HepG2 (cell line): ENCODE data around the gene MED12L. TPM values are rescaled to one million over a fixed set of nuclear protein-coding genes. Genes with fewer than 3 reads are reported as not detected.

ENCODE experiments used
- ATAC-seq: fragments of 200-7000 bp; cut with Tn5 transposase; 3 replicates; pipeline ENCODE4 v1.9.1; 2020; ENCODE audit warnings: mild to moderate bottlenecking, moderate library complexity
- BruUV-seq: library from RNA; stranded (reverse); fragments of 400-500 nt; replicated peaks from 2 replicates; lab custom pipeline; 2021; lab: Mats Ljungman, UMichigan
- CTCF ChIA-PET: fragments of 300-600 bp; formaldehyde crosslinking; extraction: SDS; loops from one replicate; lab custom pipeline; 2021; ENCODE audit warnings: low total read pairs, inconsistent platforms, low intra/inter-chr PET ratio; lab: Yijun Ruan, JAX
- POLR2A ChIA-PET: fragments of 350-600 bp; sonication (Branson Sonifier 250); formaldehyde crosslinking; loops from one replicate; lab custom pipeline; 2020; ENCODE audit warnings: antibody characterized with exemption, inconsistent platforms; lab: Yijun Ruan, JAX
- DNase-seq: peaks from one replicate; pipeline ENCODE4 v3.0.0-alpha.2; 2015; ENCODE audit warnings: low spot score
- FAIRE-seq: peaks from 3 replicates; lab custom pipeline; 2011; peaks lifted over from hg19 to GRCh38; lab: Jason Lieb, UNC
- H2AFZ ChIP-seq: one replicate; pipeline ENCODE4 v1.6.1; 2011; ENCODE audit warnings: low read length, inconsistent platforms
- H3K27ac ChIP-seq: fragments of 300-600 bp; 3 replicates; pipeline ENCODE4 v1.8.0; 2011; ENCODE audit warnings: mixed run types, mild to moderate bottlenecking, mixed read lengths, low read length, inconsistent platforms; ENCODE audit not compliant: insufficient read depth; ENCODE audit errors: extremely low read length
- H3K27me3 ChIP-seq, 2 experiments: fragments of 200-600 bp in 1 of 2; 2 replicates in 1 of 2; 3 replicates in 1 of 2; pipeline versions ENCODE4 v1.6.0 to v1.8.0; 2011; ENCODE audit warnings: low read length in 2 of 2, mild to moderate bottlenecking in 2 of 2, moderate library complexity in 2 of 2, inconsistent platforms in 1 of 2; ENCODE audit not compliant: insufficient read depth in 2 of 2, control insufficient read depth in 1 of 2
- H3K36me3 ChIP-seq, 2 experiments: fragments of 200-600 bp in 1 of 2; replicated peaks in 1 of 2; 2 replicates in 1 of 2; 3 replicates in 1 of 2; pipeline versions ENCODE4 v1.5.1 to v1.8.0; 2011; ENCODE audit warnings: low read length in 2 of 2, inconsistent platforms in 1 of 2; ENCODE audit not compliant: insufficient read depth in 2 of 2, control insufficient read depth in 1 of 2
- H3K4me1 ChIP-seq: 2 replicates; pipeline ENCODE4 v1.5.1; 2012; ENCODE audit warnings: low read length, inconsistent platforms; ENCODE audit not compliant: insufficient read depth
- H3K4me2 ChIP-seq: 2 replicates; pipeline ENCODE4 v1.6.0; 2011; ENCODE audit warnings: low read depth, low read length, inconsistent platforms
- H3K4me3 ChIP-seq, 3 experiments: fragments of 200-600 bp in 1 of 3; sonication (generic), shearing (Covaris generic) in 1 of 3; replicated peaks in 1 of 3; 2 replicates each; pipeline ENCODE4 v1.5.1; 2011 to 2016; ENCODE audit warnings: low read length in 3 of 3, inconsistent platforms in 2 of 3, low read depth in 2 of 3, mild to moderate bottlenecking in 2 of 3, control low read depth in 1 of 3, mixed read lengths in 1 of 3; ENCODE audit not compliant: insufficient read depth in 1 of 3
- H3K79me2 ChIP-seq: one replicate; pipeline ENCODE4 v1.6.1; 2011; ENCODE audit warnings: low read length, inconsistent platforms; ENCODE audit not compliant: insufficient read depth
- H3K9ac ChIP-seq: 2 replicates; pipeline ENCODE4 v1.6.0; 2011; ENCODE audit warnings: mild to moderate bottlenecking, low read depth, low read length, inconsistent platforms; ENCODE audit not compliant: insufficient read depth
- H3K9me3 ChIP-seq: 2 replicates; pipeline ENCODE4 v1.5.1; 2012; ENCODE audit warnings: mild to moderate bottlenecking, low read length
- H4K20me1 ChIP-seq: 2 replicates; pipeline ENCODE4 v1.6.0; 2011; ENCODE audit warnings: inconsistent platforms, mild to moderate bottlenecking, low read length, moderate library complexity; ENCODE audit not compliant: insufficient read depth
- NONO ChIP-seq, 2 experiments: fragments of 450-650 bp in 1 of 2; sonication (generic) in 1 of 2; formaldehyde crosslinking in 1 of 2; IDR thresholded peaks in 1 of 2; conservative IDR thresholded peaks in 1 of 2; 2 replicates each; pipeline versions ENCODE4 v1.6.1 to v1.8.0; 2017 to 2022; ENCODE audit warnings: mild to moderate bottlenecking in 1 of 2, missing genetic modification reagents in 1 of 2, moderate library complexity in 1 of 2
- PCBP2 ChIP-seq: fragments of 200-400 bp; formaldehyde crosslinking; optimal IDR thresholded peaks from 2 replicates; pipeline ENCODE3; 2018; ENCODE audit warnings: low read length, low read depth; ENCODE audit not compliant: poor library complexity, severe bottlenecking
- REPIN1 ChIP-seq: sonication (generic); formaldehyde crosslinking; IDR thresholded peaks from 2 replicates; pipeline ENCODE4 v1.8.0; 2022; ENCODE audit warnings: missing genetic modification reagents, low read depth, mild to moderate bottlenecking, borderline replicate concordance
- SNAI1 ChIP-seq: sonication (generic); formaldehyde crosslinking; IDR thresholded peaks from 2 replicates; pipeline ENCODE4 v1.5.0; 2020; ENCODE audit warnings: mild to moderate bottlenecking, missing genetic modification reagents, borderline replicate concordance
- TGIF2 ChIP-seq: IDR thresholded peaks from 2 replicates; pipeline ENCODE4 v1.6.1; 2016; ENCODE audit warnings: control low read depth, missing compliant biosample characterization
- ZBTB7A ChIP-seq: sonication (generic); formaldehyde crosslinking; IDR thresholded peaks from 2 replicates; pipeline ENCODE4 v1.8.0; 2022; ENCODE audit warnings: mild to moderate bottlenecking, missing genetic modification reagents
- ZFY ChIP-seq: sonication (generic); formaldehyde crosslinking; IDR thresholded peaks from 2 replicates; pipeline ENCODE4 v1.4.0; 2020; ENCODE audit warnings: missing genetic modification reagents
- ZNF10 ChIP-seq: sonication (generic); formaldehyde crosslinking; IDR thresholded peaks from 2 replicates; pipeline ENCODE4 v1.4.0; 2020; ENCODE audit warnings: mild to moderate bottlenecking, low read depth, missing genetic modification reagents, borderline replicate concordance
- ZNF205 ChIP-seq: IDR thresholded peaks from 2 replicates; pipeline ENCODE4 v1.6.1; 2018; ENCODE audit warnings: missing biosample characterization, missing genetic modification reagents
- ZNF224 ChIP-seq: sonication (generic); formaldehyde crosslinking; IDR thresholded peaks from 2 replicates; pipeline ENCODE4 v1.5.0; 2020; ENCODE audit warnings: mild to moderate bottlenecking, missing genetic modification reagents
- ZNF350 ChIP-seq: sonication (generic); formaldehyde crosslinking; IDR thresholded peaks from 2 replicates; pipeline ENCODE4 v1.4.0; 2020; ENCODE audit warnings: mild to moderate bottlenecking, low read depth, missing genetic modification reagents, borderline replicate concordance
- ZNF564 ChIP-seq: sonication (generic); formaldehyde crosslinking; IDR thresholded peaks from 2 replicates; pipeline ENCODE4 v1.8.1; 2023; ENCODE audit warnings: mild to moderate bottlenecking, missing genetic modification reagents
- WGBS: methylation state at CpG from one replicate; pipeline ENCODE4 v1.1.6; 2017; ENCODE audit warnings: low lambda C conversion rate; 5-methylcytosine and 5-hydroxymethylcytosine counted together
- in situ Hi-C: cut with HindIII; loops from 2 replicates; pipeline ENCODE4 v1.10.0; 2017; ENCODE audit warnings: low pct_unique_long_range_greater_than_20kb; ENCODE audit not compliant: extremely low pct_ligation_motif_present
- intact Hi-C: fragments of 100-400 bp; cut with micrococcal nuclease; formaldehyde crosslinking; loops from one replicate; pipeline ENCODE4 v1.10.0; 2022; ENCODE audit not compliant: unreplicated experiment
- polyA plus RNA-seq, 8 experiments: library from polyadenylated mRNA; depleted of rRNA in 3 of 8; stranded (reverse) in 7 of 8; unstranded in 1 of 8; fragments of >200 nt; fragmentation: Illumina TruSeq in 4 of 8; extraction: Trizol in 4 of 8; gene quantifications; 2 replicates each; pipeline versions ENCODE4 v1.2.1 to v1.2.3, GENCODE V29; 2011 to 2016; ENCODE audit warnings: low read depth in 4 of 8, missing spikeins in 1 of 8, mixed read lengths in 1 of 8; ENCODE audit not compliant: insufficient read depth in 1 of 8
- total RNA-seq, 5 experiments: library from RNA; depleted of rRNA; stranded (reverse); fragments of >200 nt; fragmentation: Illumina TruSeq; extraction: Trizol; gene quantifications; 2 replicates each; pipeline ENCODE4 v1.2.3, GENCODE V29; 2016; ENCODE audit warnings: low read depth in 1 of 5
- TF ChIP-seq, protein P1 (sequence below): sonication (generic); formaldehyde crosslinking; IDR thresholded peaks from 2 replicates; pipeline ENCODE4 v1.5.0; 2020; ENCODE audit warnings: missing genetic modification reagents

MED12L gene
- total and polyA plus RNA-seq, 2 of the 13 experiments (the other 11 are each of a cell fraction or from before 2014, with no cell fraction given), result 0.07 to 0.64 TPM

DNA sequence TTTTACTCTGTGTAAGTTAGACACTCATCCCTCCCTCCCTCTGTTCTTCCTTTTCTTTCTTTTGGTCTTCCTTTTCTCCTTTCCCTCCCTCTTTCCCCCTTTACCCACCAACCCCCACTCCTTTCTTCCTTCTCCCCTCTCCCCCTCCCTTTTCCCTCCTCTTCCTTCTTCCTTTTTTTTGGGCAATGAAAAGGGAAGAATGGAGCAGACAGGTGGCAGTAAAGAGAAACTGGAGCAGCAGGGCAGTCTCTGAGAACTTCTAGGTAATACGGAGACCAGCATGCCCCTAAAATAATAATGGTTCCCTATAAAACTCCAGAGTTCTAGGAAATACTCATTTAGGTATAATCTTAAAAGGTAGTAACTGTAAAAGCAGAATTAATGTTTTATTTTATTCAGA is 129.0 kb downstream of the MED12L start:
- intact Hi-C loops, result loop anchor here (5.0 kb wide), 1 partner anchor 47 kb away; no protein-coding TSS in a partner anchor

DNA sequence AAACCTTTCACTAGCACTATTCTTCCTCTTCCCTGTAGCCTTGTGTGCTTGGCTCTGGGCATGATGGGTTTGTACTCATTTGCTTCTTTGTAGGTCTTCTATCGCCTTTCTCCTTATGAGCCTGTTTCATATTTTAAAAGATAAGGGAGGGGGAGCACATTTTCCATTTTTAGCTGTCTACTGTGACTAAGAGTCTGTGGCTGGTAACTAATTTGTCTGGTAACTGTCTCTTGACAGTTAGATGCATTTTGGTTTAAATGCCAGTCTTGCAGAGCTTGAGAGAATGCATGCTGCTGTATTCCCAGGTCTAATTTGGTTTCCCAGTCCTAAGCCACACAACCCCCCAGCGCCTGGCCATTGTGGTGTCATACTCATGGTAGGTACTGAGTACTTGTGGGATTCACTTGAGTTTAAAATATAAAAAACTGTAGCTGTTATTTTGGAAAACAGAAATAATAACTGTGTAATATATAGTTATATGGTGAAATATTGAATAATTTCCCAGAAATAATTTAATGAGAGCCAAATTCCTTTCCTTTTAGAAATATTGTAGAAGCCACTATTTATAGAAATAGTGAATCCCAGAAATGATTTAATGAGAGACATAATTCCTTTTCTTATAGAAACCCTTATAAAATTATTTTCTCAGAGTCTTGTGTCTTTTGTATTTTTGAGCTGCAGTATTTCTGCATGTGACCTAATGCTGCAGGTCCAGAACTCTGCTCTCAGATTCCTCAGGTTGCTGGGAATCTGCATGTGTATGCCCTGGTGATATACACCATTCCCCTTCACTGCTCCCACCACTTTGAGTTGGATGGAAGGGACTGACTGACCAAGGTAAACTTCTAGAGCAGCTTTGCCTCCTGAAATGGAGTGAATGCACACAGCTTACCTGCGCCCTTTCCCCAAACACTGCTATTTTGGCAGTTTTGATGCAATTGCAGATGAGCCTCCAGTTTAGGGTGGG is 131.5 kb downstream of the MED12L start:
- H3K36me3 ChIP-seq, result no peaks in the 10 kb centered on the region
- no peaks in the 10 kb centered on the region for H4K20me1 ChIP-seq
- H3K9ac ChIP-seq, result no peak overlapping the region
- intact Hi-C loops, result no loop called here
- no peak overlapping the region for H3K27ac ChIP-seq
- H2AFZ ChIP-seq, result no peak overlapping the region
- in situ Hi-C loops, result loop anchor here (25.0 kb wide), 1 partner anchor 570 kb away; no protein-coding TSS in a partner anchor
- 96% methylated on average over 3 of the region's 3 CpGs for whole genome bisulfite sequencing
- POLR2A ChIA-PET, result no interaction called here
- ATAC-seq (no peak), FAIRE-seq (no peak), DNase-seq (no peak)
- no peak overlapping the region for H3K4me2 ChIP-seq
- H3K9me3 ChIP-seq, result peaks cover 6% of the 10 kb centered on the region; the same call in 1 of the 2 replicates
- peaks cover 7% of the 10 kb centered on the region; the same call in 1 of the 2 replicates for H3K4me1 ChIP-seq
- H3K27me3 ChIP-seq, result no peaks in the 10 kb centered on the region
- no peak overlapping the region for H3K4me3 ChIP-seq
- no peaks in the 10 kb centered on the region for H3K79me2 ChIP-seq
- CTCF ChIA-PET, result no interaction called here
- no TSS peak for BruUV-seq
- no peak for TF ChIP-seq TGIF2
- TF ChIP-seq ZNF224, result no peak
- no peak for TF ChIP-seq ZNF350 (CRISPR knock-in tag)
- no peak for TF ChIP-seq NONO (IDR thresholded peaks at IDR 0.05)
- no peak for TF ChIP-seq NONO (CRISPR knock-in tag; conservative IDR thresholded peaks at IDR 0.05)
- TF ChIP-seq REPIN1, result no peak
- no peak for TF ChIP-seq ZNF10 (CRISPR knock-in tag)
- TF ChIP-seq ZFY (CRISPR knock-in tag), result no peak
- no peak for TF ChIP-seq ZNF564 (CRISPR knock-in tag)
- no peak for TF ChIP-seq SNAI1 (CRISPR knock-in tag)
- no peak for TF ChIP-seq ZBTB7A (CRISPR knock-in tag)

More for the DNA sequence above, 129.0 kb downstream of the MED12L start:
- no peaks in the 10 kb centered on the region for H3K36me3 ChIP-seq
- H2AFZ ChIP-seq, result no peak overlapping the region
- no peaks in the 10 kb centered on the region for H4K20me1 ChIP-seq
- no peak overlapping the region for H3K9ac ChIP-seq
- H3K4me3 ChIP-seq, result no peak overlapping the region
- H3K9me3 ChIP-seq, result no peaks in the 10 kb centered on the region
- 68% methylated on average over 1 of the region's 1 CpG for WGBS
- peaks cover 30% of the 10 kb centered on the region for H3K4me1 ChIP-seq
- ChIA-PET POLR2A (no interaction called here), CTCF (no interaction called here)
- TF ChIP-seq ZNF205 (CRISPR knock-in tag) (no peak), PCBP2 (peak; percentile 43)
- TF ChIP-seq, protein P1, sequence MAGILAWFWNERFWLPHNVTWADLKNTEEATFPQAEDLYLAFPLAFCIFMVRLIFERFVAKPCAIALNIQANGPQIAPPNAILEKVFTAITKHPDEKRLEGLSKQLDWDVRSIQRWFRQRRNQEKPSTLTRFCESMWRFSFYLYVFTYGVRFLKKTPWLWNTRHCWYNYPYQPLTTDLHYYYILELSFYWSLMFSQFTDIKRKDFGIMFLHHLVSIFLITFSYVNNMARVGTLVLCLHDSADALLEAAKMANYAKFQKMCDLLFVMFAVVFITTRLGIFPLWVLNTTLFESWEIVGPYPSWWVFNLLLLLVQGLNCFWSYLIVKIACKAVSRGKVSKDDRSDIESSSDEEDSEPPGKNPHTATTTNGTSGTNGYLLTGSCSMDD (CRISPR knock-in tag), result no peak
- in situ Hi-C loops, result loop anchor here (25.0 kb wide), 1 partner anchor 573 kb away; no protein-coding TSS in a partner anchor
- H3K27ac ChIP-seq, result no peak overlapping the region
- no peak for FAIRE-seq
- DNase-seq, result no peak
- no peak for ATAC-seq
- no TSS peak for BruUV-seq
- no peaks in the 10 kb centered on the region for H3K27me3 ChIP-seq
- H3K4me2 ChIP-seq, result no peak overlapping the region
- no peaks in the 10 kb centered on the region for H3K79me2 ChIP-seq
